Measurements from ENCODE around the gene MOV10L1.

The MOV10L1 gene

DNA sequence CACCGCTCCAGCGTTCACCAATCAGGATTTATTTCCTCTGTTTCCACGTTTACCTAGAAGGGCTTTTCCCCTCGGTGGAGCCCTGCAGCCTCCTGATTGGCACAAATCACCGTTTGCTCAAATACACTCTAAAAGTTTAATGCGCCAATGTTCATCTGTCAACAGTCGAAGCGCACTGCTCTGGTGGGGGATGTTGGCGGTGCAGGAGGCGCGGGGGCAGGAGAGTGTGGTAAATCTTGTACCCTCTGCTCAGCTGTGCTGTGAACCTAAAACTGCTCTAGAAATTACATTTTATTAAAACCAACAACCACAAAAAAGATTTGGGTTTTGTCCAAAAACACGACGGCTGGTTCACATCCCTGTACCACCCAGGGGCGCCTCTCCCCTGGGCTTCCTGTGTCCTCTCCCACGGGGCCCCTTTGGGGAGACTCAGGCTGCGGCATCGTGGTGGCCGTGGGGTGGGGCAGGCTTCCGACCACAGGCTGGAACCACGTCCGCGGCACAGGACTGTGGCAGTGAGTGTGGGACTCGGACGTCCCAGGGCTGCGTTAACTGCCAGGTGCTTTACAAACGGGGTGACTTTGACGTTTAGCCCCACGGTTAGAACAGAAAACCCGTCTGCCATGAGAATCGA lies 45.2 kb upstream of the MOV10L1 start:
- Histone ChIP-seq H3K4me2 (ENCODE audit: low read depth, low read length) (no peak overlapping the region), H3K27ac (ENCODE audit: low read length) (no peak overlapping the region), H3K9me3 (replicated peaks; ENCODE audit: insufficient read depth, low read length) (no peaks in the 10 kb centered on the region), H3F3A (ENCODE audit: insufficient read depth, low read length) (no peaks in the 10 kb centered on the region), H2AFZ (ENCODE audit: low read length) (no peak overlapping the region), H3K27me3 (replicated peaks; ENCODE audit: insufficient read depth, low read length) (peaks cover 96% of the 10 kb centered on the region), H3K79me2 (ENCODE audit: low read length) (no peaks in the 10 kb centered on the region), H3K9ac (ENCODE audit: low read length) (no peak overlapping the region), H3K4me3 (ENCODE audit: low read length) (no peak overlapping the region), H4K20me1 (ENCODE audit: insufficient read depth, low read length) (no peaks in the 10 kb centered on the region), H3K4me1 (ENCODE audit: low read length) (no peaks in the 10 kb centered on the region), H3K9me2 (replicated peaks; ENCODE audit: insufficient read depth, low read length) (no peaks in the 10 kb centered on the region), H3K36me3 (replicated peaks; ENCODE audit: insufficient read depth, low read length) (no peaks in the 10 kb centered on the region)
- no peak for TF ChIP-seq EZH2phosphoT487 (IDR thresholded peaks at IDR 0.05; ENCODE audit: low read length)
- no peak for TF ChIP-seq EZH2 (optimal IDR thresholded peaks at IDR 0.05; ENCODE audit: low read depth, low read length)
- TF ChIP-seq, protein P1, sequence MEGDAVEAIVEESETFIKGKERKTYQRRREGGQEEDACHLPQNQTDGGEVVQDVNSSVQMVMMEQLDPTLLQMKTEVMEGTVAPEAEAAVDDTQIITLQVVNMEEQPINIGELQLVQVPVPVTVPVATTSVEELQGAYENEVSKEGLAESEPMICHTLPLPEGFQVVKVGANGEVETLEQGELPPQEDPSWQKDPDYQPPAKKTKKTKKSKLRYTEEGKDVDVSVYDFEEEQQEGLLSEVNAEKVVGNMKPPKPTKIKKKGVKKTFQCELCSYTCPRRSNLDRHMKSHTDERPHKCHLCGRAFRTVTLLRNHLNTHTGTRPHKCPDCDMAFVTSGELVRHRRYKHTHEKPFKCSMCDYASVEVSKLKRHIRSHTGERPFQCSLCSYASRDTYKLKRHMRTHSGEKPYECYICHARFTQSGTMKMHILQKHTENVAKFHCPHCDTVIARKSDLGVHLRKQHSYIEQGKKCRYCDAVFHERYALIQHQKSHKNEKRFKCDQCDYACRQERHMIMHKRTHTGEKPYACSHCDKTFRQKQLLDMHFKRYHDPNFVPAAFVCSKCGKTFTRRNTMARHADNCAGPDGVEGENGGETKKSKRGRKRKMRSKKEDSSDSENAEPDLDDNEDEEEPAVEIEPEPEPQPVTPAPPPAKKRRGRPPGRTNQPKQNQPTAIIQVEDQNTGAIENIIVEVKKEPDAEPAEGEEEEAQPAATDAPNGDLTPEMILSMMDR (IDR thresholded peaks at IDR 0.05; ENCODE audit: low read length) = no peak
- DNase-seq = no peak

DNA sequence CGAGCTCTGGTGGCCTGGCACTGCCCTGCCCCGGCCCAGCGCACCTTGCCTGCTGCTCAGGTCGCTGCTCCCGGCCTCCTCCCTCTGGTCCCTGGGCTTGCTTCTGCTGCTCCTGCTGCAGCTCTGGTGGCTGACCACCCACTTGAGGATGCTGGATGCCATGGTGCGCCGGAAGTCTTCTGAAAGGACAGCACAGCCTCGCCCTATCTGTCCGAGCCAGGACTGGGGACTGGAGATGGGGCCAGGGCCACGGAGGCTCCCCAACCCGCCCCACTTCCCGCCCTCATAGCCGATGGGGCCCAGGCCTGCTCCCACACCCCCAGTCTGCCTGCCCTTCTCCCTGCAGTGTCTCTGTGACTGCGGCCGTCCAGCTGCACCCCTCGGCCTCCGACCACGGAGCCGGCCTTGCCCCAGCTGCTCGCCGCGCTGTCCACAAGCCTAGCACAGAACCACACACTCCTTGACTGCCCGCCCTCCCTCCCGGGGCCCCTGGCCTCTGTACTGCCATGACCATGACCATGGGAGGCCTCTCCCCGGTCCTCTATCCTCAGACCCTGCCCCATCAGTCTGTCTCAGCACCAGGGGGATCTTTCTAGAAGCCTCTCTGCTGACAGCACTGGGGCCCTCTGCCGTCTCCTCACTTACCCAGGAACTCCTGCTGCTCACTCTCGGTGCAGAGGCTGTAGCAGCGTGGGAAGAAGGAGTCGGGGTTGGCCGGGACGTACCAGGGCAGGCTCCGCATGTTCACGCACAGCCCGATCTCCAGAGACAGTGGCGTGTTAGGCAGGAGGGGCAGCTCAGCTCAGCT lies 44.4 kb upstream of the MOV10L1 start:
- Histone ChIP-seq H3F3A (ENCODE audit: insufficient read depth, low read length) (no peaks in the 10 kb centered on the region), H3K4me3 (ENCODE audit: low read length) (no peak overlapping the region), H3K27ac (ENCODE audit: low read length) (no peak overlapping the region), H3K79me2 (ENCODE audit: low read length) (no peaks in the 10 kb centered on the region), H4K20me1 (ENCODE audit: insufficient read depth, low read length) (no peaks in the 10 kb centered on the region), H3K9me3 (replicated peaks; ENCODE audit: insufficient read depth, low read length) (no peaks in the 10 kb centered on the region), H3K4me2 (ENCODE audit: low read depth, low read length) (no peak overlapping the region), H3K9ac (ENCODE audit: low read length) (no peak overlapping the region), H3K27me3 (replicated peaks; ENCODE audit: insufficient read depth, low read length) (peaks cover 96% of the 10 kb centered on the region), H3K9me2 (replicated peaks; ENCODE audit: insufficient read depth, low read length) (no peaks in the 10 kb centered on the region), H2AFZ (ENCODE audit: low read length) (no peak overlapping the region), H3K36me3 (replicated peaks; ENCODE audit: insufficient read depth, low read length) (no peaks in the 10 kb centered on the region), H3K4me1 (ENCODE audit: low read length) (no peaks in the 10 kb centered on the region)
- no peak for DNase-seq
- TF ChIP-seq, protein P1 (IDR thresholded peaks at IDR 0.05; ENCODE audit: low read length) = no peak
- TF ChIP-seq EZH2 (optimal IDR thresholded peaks at IDR 0.05; ENCODE audit: low read depth, low read length) = no peak
- TF ChIP-seq EZH2phosphoT487 (IDR thresholded peaks at IDR 0.05; ENCODE audit: low read length) = no peak

DNA sequence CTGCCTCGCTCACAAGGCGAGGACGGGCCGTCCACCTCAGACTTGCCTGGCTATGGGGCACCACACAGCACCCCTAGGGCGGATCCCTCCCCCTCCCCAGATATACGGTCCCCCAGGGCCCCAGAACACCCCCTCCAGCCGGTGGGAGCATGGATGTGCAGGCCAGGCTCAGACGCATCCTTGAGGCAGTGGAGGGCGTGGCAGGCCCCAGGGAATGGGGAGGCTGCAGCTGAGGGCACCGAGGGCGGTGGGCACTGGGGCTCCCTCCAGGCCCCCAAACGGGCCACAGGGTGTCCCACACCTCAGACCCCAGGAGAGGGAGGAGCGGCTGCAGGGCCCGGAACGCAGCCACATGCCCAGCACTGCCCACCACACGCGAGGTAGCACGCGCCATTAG lies 43.8 kb upstream of the MOV10L1 start:
- no peak overlapping the region for H3K4me2 ChIP-seq (ENCODE audit: low read depth, low read length)

More for the DNA sequence above, 43.8 kb upstream of the MOV10L1 start:
- DNase-seq = no peak
- Histone ChIP-seq H3F3A (ENCODE audit: insufficient read depth, low read length) (no peaks in the 10 kb centered on the region), H3K36me3 (replicated peaks; ENCODE audit: insufficient read depth, low read length) (no peaks in the 10 kb centered on the region), H3K27ac (ENCODE audit: low read length) (no peak overlapping the region), H3K9me3 (replicated peaks; ENCODE audit: insufficient read depth, low read length) (no peaks in the 10 kb centered on the region), H3K27me3 (replicated peaks; ENCODE audit: insufficient read depth, low read length) (peaks cover 96% of the 10 kb centered on the region), H3K9me2 (replicated peaks; ENCODE audit: insufficient read depth, low read length) (no peaks in the 10 kb centered on the region), H2AFZ (ENCODE audit: low read length) (no peak overlapping the region), H3K79me2 (ENCODE audit: low read length) (no peaks in the 10 kb centered on the region), H4K20me1 (ENCODE audit: insufficient read depth, low read length) (no peaks in the 10 kb centered on the region), H3K4me3 (ENCODE audit: low read length) (no peak overlapping the region), H3K9ac (ENCODE audit: low read length) (no peak overlapping the region), H3K4me1 (ENCODE audit: low read length) (no peaks in the 10 kb centered on the region)
- no peak for TF ChIP-seq EZH2 (optimal IDR thresholded peaks at IDR 0.05; ENCODE audit: low read depth, low read length)
- TF ChIP-seq, protein P1 (IDR thresholded peaks at IDR 0.05; ENCODE audit: low read length) = no peak
- no peak for TF ChIP-seq EZH2phosphoT487 (IDR thresholded peaks at IDR 0.05; ENCODE audit: low read length)

All from MM.1S (cell line).